Left renal cortex interstitium (tissue), 4 donors: ENCODE data around the gene TLCD3B. TPM values are rescaled to one million over a fixed set of nuclear protein-coding genes. Genes with fewer than 3 reads are reported as not detected.

Experiments
- DNase-seq, 4 donors: peaks; one replicate each; pipeline ENCODE4 v3.0.0-alpha.2; 2013; ENCODE audit warnings: low read depth in 4 of 4, low spot score in 2 of 4, missing footprints in 1 of 4
- polyA plus RNA-seq, 4 donors: library from polyadenylated mRNA; unstranded; fragments of 120-200 nt; gene quantifications; one replicate each; pipeline ENCODE4 v1.2.1, GENCODE V29; 2013; ENCODE audit not compliant: insufficient read length in 4 of 4

Gene TLCD3B
- polyA plus RNA-seq, 4 donors = 0.90 to 1.8 (median 1.3) TPM

GRCh38 chr16:30006659-30007377 is 24.3 kb downstream of the TLCD3B start:
- DNase-seq = no peak

GRCh38 chr16:30006095-30006473 is 25.0 kb downstream of the TLCD3B start:
- DNase-seq = no peak

DNA sequence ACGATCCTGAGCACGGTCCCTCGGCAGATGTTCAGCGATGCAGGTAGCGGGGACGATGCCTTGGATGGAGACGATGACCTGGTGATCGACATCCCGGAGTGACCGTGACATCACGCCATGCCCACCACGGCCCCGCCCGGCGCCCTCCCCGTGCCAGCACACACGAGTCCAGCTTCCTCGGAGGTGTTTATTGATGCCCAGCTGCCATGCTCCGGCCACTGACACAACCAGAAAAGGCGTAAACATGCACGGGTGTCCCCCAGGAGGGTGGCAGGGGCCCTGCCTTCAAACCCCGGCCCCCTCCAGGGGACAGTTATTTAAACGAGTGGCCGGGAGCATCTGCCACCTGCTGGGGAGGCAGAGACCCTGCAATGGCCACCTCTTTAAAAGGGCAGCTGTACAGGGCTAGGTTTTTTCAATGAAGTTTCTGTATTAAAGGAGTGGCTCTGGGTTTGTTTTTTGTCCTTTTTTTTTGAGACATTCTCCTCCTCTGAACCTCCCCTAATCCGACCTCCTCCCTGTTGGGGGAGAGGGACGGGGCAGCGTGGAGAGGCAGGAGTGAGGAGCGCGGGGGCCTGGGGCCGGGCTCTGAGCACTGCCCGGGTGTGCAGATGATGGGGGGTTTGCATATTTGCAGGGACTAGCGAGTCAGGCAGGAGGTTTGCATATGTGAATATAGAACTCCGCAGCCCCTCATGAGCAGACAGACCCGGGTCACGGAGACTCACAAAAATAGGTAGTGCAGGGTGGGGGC is 25.6 kb downstream of the TLCD3B start:
- DNase-seq = no peak

DNA sequence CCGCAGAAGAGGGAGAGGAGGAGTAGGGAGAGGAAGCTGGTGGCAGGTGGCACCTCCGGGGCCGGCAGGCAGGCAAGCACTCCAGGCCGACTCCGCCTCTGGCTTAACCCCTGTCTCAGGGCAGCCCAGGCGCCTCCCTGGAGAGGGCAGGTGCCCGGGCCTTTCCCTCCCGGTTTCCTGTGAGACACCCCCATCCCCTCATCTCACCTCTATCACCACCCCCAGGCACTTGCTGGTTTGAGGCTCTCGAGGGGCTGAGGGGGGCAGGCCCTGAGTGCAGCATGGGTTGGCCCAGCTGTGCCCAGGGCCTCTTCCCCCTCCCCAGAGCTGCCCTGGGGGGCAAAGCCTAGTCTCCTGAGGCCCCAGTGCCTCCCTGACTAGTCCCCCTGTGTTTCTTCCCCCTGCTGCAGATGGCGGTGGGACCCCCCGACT is 26.2 kb downstream of the TLCD3B start:
- no peak for DNase-seq

DNA sequence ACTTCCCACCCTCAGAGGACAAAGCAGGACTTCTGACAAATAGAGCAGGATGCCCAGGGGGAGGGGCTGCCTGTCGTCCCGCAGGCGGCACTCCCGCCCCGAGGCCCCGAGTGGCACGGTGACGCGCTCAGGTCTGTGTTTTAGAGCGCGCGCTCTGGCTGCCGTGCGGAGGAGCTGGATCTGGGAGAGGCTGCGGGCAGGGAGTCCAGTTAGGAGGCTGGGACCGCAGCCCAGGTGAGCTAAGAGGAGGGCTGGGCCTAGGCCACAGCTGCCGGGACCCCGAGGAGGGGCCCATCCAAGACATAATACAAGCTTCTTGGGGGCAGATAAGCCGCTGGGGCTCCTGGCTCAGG is 26.7 kb downstream of the TLCD3B start:
- DNase-seq = no peak

DNA sequence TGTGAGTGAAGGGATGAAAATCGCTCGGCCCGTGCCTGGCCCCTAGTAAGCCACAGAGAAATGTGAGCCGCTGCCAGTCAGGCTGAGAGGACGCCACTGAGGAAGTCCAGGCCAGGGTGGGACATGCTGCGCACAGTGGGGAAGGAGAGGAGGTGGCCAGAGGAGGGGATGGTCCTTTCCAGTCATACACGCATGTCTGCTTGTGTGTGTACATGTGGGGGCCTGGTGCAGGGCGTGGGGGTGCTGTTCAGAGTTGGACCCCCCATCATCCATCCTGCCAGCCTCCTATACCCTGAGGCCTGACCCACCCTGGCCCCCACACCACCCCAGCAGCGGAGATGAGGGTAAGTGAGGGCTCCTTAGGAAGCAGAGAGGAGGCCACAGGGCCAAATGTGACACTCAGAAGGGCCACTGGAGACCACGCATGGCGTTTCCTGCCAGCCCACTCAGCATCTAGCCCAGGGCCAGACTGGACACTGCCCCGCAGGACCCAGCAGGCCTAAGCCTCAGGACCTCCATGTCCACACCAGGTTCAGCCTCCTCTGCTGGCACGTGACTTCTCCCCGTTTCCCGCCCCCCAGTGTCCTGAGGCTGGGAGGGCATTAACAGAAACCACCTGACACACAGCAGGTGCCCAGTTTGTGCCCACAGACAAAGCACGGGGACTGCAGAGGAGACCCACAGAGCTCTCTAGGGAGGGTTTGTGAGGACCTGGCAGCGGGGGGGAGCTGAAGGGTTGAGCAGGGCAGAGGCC is 27.2 kb downstream of the TLCD3B start:
- no peak for DNase-seq

DNA sequence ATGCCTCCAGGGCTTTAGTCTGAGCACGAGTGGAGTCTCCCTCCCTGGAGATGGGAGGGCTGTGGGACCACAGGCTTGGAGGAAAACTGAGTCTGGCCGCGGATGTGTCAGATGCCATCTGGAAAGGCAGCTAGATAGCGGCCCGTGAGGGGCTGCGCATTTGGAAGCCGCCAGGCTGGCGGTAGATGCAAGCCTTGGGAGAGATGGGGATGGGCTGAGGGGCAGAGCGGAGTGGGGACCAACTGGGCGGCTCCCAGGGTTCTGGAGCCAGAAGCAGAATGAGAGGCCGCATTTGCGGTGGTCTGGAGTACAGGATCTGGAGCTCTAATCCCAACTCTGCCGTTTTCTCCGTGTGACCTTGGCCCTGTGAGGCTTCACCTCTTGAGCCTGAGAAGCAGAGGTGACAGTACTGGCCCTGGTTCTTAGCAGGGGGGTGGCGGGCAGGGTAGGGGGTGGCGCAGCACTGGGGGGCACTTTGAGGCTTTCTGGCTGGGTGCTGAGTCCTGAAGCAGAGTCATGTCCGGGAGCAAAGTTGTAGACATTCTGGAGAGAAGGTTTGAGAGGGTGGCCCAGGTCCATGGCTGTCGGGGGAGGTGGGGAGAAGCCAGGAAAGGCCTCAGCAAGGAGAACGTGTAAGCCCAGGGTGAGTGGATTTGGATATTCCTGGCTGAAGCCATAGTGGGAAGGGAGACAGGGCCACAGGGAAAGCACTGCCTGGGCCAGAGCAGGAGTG is 28.3 kb downstream of the TLCD3B start:
- DNase-seq = no peak

DNA sequence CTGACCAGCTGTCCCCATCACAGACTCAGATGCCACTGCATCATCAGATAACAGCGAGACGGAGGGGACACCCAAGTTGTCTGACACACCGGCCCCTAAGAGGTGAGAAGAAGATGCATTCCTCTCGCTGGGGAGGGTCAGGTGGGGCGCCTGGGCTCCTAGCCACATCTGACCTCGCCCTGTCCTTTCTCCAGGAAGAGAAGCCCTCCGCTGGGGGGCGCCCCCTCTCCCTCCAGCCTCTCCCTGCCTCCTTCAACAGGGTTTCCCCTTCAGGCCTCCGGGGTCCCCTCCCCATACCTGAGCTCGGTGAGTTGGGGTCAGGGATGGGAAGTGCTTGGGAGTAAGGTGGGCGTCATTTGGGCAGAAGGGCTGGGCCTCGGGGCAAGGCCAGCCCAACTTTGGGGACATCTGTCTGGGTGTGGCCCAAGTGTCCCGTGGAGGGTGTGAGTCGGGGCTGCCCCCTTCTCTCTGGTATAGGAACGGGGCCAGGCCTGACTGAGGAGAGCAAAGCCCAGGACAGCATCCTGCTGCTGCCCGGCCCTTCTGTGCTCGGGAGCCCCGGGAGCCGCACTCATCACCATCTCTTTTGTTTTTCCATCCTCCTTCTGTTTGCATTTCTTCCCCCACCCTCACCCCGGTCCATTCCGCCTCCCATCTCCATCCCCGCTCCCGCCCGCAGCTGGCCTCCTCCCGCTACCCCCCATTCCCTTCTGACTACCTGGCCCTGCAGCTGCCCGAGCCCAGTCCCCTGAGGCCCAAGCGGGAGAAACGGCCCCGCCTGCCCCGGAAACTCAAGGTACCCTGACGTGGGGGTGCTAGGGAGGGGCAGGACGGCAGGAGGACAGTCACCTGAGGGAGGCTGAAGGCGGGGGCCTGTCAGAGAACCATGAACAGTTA is 30.1 kb downstream of the TLCD3B start:
- no peak for DNase-seq

DNA sequence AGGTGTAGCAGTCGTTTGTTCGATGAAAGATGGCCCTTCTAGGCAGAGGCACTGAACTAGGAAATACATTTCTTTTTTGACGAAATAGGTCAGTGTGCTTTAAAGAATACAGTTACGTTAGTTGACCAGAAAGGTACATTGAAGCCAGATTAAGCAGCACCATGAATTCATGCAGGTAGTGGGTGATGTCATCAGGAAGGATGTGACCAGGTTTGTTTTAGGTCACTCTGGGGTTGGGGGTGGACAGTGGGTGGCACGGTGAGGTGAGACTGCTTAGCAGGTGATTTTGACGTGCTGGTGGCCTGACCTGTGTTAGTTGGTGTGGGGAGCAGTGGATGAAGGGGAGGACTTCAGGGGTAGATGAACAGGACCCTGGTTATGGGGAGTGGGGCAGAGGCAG is 31.5 kb downstream of the TLCD3B start:
- DNase-seq = no peak

DNA sequence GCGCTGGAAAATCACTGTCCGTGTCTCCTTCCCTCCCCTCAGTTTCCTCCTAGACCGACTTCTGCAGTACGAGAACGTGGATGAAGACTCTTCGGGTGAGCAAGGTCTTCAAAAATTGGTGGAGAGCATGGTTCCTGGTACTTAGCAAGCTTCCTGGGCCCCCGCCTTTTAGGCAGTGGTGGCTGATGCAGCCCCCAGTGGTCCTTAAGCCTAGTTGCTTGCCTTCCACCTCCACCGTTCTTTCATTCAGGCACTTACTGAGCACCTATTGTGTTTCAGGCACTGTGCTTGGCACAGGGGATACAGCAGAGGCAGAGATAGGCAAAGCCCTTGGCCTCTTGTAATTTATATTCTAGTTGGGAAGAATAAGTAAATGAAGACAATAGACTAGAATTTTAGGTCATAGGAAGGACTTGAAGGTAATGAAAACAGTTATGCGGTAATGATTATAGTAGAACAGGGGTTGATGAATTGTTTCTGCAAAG is 34.3 kb downstream of the TLCD3B start:
- DNase-seq = no peak

DNA sequence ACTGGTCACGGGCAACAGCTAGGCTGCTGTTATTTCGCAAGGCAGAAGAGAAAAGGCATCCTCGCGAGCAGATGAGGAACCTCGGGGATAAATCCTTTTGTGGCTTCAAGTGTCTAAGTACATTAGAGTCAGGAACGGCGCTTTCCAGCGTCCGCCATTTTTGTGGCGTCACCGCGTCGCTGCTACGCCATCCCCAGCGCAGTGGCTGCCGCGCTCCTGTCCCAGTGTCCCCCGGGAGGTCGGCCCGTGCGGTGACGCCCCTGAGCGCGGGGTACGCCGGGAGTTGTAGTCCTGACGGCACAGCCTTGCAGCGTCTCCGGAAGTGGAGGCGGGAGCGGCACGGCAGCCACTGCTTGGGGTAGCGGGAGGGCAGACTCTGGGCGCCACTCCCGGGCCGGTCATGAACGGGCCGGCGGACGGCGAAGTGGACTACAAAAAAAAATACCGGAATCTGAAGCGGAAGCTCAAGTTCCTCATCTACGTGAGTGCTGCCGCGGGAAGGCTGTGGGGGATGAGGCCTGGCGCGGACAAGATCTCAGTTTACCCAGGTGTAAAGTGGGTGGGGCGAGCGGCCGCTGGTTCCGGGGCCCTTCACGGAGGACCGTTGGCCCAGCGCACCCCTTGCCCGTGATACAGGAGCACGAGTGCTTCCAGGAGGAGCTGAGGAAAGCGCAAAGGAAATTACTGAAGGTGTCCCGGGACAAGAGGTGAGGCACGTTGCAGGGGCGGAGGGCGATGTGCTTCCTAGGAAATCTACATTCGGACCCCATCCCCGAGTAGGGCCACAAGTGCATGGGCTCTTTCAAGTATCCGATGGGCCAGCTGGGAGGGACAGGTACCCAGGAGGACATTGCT is 34.9 kb downstream of the TLCD3B start, which contains the start of gene INO80E:
Gene INO80E, plus strand, starts transcription at position 331 of the 855 bp plus-strand sequence. Its CDS starts 70 bp downstream, at position 401.
- DNase-seq = peak; percentile 86 to 95 (median 91)

DNA sequence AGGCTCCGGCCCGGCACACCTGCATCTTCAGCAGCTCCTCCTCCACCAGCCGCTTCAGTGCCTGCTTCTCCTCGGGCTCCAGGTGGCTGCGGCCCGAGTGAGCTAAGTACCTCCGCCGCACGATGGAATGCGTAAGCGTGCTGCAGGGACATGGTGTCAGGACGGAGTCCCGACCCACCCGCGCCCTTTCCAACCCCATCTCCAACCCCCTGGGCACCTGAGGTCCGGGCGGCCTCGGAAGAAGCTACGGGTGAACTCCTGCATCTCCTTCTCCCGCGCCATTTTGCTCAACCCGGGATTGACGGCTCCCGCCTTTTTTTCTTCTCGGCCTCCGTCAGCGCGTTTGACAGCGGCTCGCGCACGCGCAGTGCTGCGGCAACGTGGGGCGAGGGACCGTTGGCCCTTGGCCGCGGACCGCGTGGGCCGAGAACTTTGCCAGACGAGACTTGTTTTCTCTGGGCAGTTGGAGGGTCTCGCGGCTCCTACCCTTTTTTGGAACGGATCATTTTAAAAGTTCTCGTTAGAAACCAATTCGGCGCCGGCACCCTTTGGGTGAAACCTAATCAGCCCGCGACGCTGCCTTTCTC is 35.7 kb downstream of the TLCD3B start, which contains the start of gene HIRIP3:
Gene HIRIP3, minus strand, starts transcription at position 294 of the 587 bp plus-strand sequence. Its CDS starts 12 bp downstream, at position 282.
- DNase-seq = peak in 3 of 4 donors; percentile 63 to 78 (median 65)

- DNase-seq = no peak
Observed at GRCh38 chr16:29994600-29995323, 36.3 kb downstream of the TLCD3B start.

- no peak for DNase-seq
Observed at GRCh38 chr16:29993903-29994599, 37.0 kb downstream of the TLCD3B start.

- DNase-seq = no peak
Observed at GRCh38 chr16:29993191-29993902, 37.7 kb downstream of the TLCD3B start.

GRCh38 chr16:29992344-29992967 is 38.6 kb downstream of the TLCD3B start:
- DNase-seq = no peak
